HepG2 (cell line): ENCODE data around the gene G6PC3. TPM values are rescaled to one million over a fixed set of nuclear protein-coding genes. Genes with fewer than 3 reads are reported as not detected.

Experiments used
- BRD4 ChIP-seq: sonication (generic); formaldehyde crosslinking; IDR thresholded peaks from 2 replicates; pipeline ENCODE4 v1.4.0; 2020; ENCODE audit warnings: missing genetic modification reagents
- GABPA ChIP-seq, 2 experiments: IDR thresholded peaks; 2 replicates each; pipeline ENCODE4 v1.6.1; 2011 to 2016; ENCODE audit warnings: low read depth in 2 of 2, low read length in 1 of 2, missing biosample characterization in 1 of 2, missing genetic modification characterization in 1 of 2
- HNRNPUL1 ChIP-seq: fragments of 200-400 bp; formaldehyde crosslinking; IDR thresholded peaks from 2 replicates; pipeline ENCODE4 v1.6.1; 2017; ENCODE audit warnings: low read depth, mild to moderate bottlenecking, low read length, moderate library complexity
- NAIF1 ChIP-seq: sonication (generic); formaldehyde crosslinking; IDR thresholded peaks from 2 replicates; pipeline ENCODE4 v1.5.0; 2020; ENCODE audit warnings: mild to moderate bottlenecking, missing genetic modification reagents, borderline replicate concordance
- NFYB ChIP-seq: sonication (generic); formaldehyde crosslinking; IDR thresholded peaks from 2 replicates; pipeline ENCODE4 v1.4.0; 2020; ENCODE audit warnings: missing genetic modification reagents
- PBX3 ChIP-seq: sonication (generic); formaldehyde crosslinking; IDR thresholded peaks from 2 replicates; pipeline ENCODE4 v1.8.1; 2023; ENCODE audit warnings: missing genetic modification reagents, inconsistent platforms, borderline replicate concordance
- RXRA ChIP-seq: sonication (generic); formaldehyde crosslinking; IDR thresholded peaks from 2 replicates; pipeline ENCODE4 v1.5.1; 2020; ENCODE audit warnings: missing genetic modification reagents
- TCF12 ChIP-seq, 2 experiments: fragments of 450-650 bp in 1 of 2; sonication (generic) in 1 of 2; formaldehyde crosslinking in 1 of 2; IDR thresholded peaks; 2 replicates each; pipeline versions ENCODE4 v1.6.1 to v1.8.0; 2017 to 2022; ENCODE audit warnings: antibody characterized with exemption in 1 of 2, mild to moderate bottlenecking in 1 of 2, missing genetic modification reagents in 1 of 2, moderate library complexity in 1 of 2
- TFDP1 ChIP-seq: IDR thresholded peaks from 2 replicates; pipeline ENCODE4 v1.6.1; 2016; ENCODE audit warnings: missing compliant biosample characterization, missing genetic modification reagents, borderline replicate concordance
- THRA ChIP-seq: sonication (generic); formaldehyde crosslinking; IDR thresholded peaks from 2 replicates; pipeline ENCODE4 v1.4.0; 2020; ENCODE audit warnings: missing genetic modification reagents, borderline replicate concordance
- U2AF1 ChIP-seq: fragments of 200-400 bp; formaldehyde crosslinking; optimal IDR thresholded peaks from 2 replicates; pipeline ENCODE3; 2017; ENCODE audit warnings: mild to moderate bottlenecking, low read depth, low read length
- XRCC5 ChIP-seq: fragments of 200-400 bp; formaldehyde crosslinking; optimal IDR thresholded peaks from 2 replicates; pipeline ENCODE3; 2017; ENCODE audit warnings: mild to moderate bottlenecking, low read length
- YEATS4 ChIP-seq: sonication (generic); formaldehyde crosslinking; IDR thresholded peaks from 2 replicates; pipeline ENCODE4 v1.4.0; 2020; ENCODE audit warnings: missing genetic modification reagents, borderline replicate concordance
- ZNF124 ChIP-seq: sonication (generic); formaldehyde crosslinking; IDR thresholded peaks from 2 replicates; pipeline ENCODE4 v1.4.0; 2020; ENCODE audit warnings: missing genetic modification reagents
- ZNF414 ChIP-seq: sonication (generic); formaldehyde crosslinking; IDR thresholded peaks from 2 replicates; pipeline ENCODE4 v1.5.0; 2020; ENCODE audit warnings: missing genetic modification reagents
- ZNF597 ChIP-seq: sonication (generic); formaldehyde crosslinking; IDR thresholded peaks from 2 replicates; pipeline ENCODE4 v1.5.0; 2020; ENCODE audit warnings: missing genetic modification reagents
- ZNF660 ChIP-seq: sonication (generic); formaldehyde crosslinking; IDR thresholded peaks from 2 replicates; pipeline ENCODE4 v1.5.1; 2020; ENCODE audit warnings: mild to moderate bottlenecking, low read depth, missing genetic modification reagents, borderline replicate concordance
- ZNF768 ChIP-seq: sonication (generic); formaldehyde crosslinking; IDR thresholded peaks from 2 replicates; pipeline ENCODE4 v1.4.0; 2020; ENCODE audit warnings: missing genetic modification reagents
- ZNF782 ChIP-seq: sonication (generic); formaldehyde crosslinking; IDR thresholded peaks from 2 replicates; pipeline ENCODE4 v1.4.0; 2020; ENCODE audit warnings: missing genetic modification reagents, mild to moderate bottlenecking, borderline replicate concordance
- ZNF883 ChIP-seq: sonication (generic); formaldehyde crosslinking; IDR thresholded peaks from 2 replicates; pipeline ENCODE4 v1.5.1; 2020; ENCODE audit warnings: mild to moderate bottlenecking, missing genetic modification reagents; ENCODE audit errors: not compliant biosample characterization
- polyA plus RNA-seq, 8 experiments: library from polyadenylated mRNA; depleted of rRNA in 3 of 8; stranded (reverse) in 7 of 8; unstranded in 1 of 8; fragments of >200 nt; fragmentation: Illumina TruSeq in 4 of 8; extraction: Trizol in 4 of 8; gene quantifications; 2 replicates each; pipeline versions ENCODE4 v1.2.1 to v1.2.3, GENCODE V29; 2011 to 2016; ENCODE audit warnings: low read depth in 4 of 8, missing spikeins in 1 of 8, mixed read lengths in 1 of 8; ENCODE audit not compliant: insufficient read depth in 1 of 8
- total RNA-seq, 5 experiments: library from RNA; depleted of rRNA; stranded (reverse); fragments of >200 nt; fragmentation: Illumina TruSeq; extraction: Trizol; gene quantifications; 2 replicates each; pipeline ENCODE4 v1.2.3, GENCODE V29; 2016; ENCODE audit warnings: low read depth in 1 of 5

Gene G6PC3
- total and polyA plus RNA-seq, 2 of the 13 experiments (the other 11 are each of a cell fraction or from before 2014, with no cell fraction given), result 38.5 to 75.8 TPM

- no peak for TF ChIP-seq PBX3 (CRISPR knock-in tag)
- TF ChIP-seq NAIF1 (CRISPR knock-in tag), result peak; percentile 53; the same call in 1 of the 2 replicates
- peak; percentile 69; the same call in 1 of the 2 replicates for TF ChIP-seq RXRA (CRISPR knock-in tag)
- TF ChIP-seq GABPA (IDR thresholded peaks at IDR 0.05; ENCODE audit: low read depth, low read length), result peak; percentile 36
- TF ChIP-seq GABPA (CRISPR knock-in tag; IDR thresholded peaks at IDR 0.05; ENCODE audit: low read depth), result peak; percentile 72
- no peak for TF ChIP-seq ZNF768
- no peak for TF ChIP-seq ZNF124
- TF ChIP-seq ZNF597 (CRISPR knock-in tag), result no peak
- TF ChIP-seq THRA (CRISPR knock-in tag), result peak; percentile 43; the same call in 1 of the 2 replicates
- no peak for TF ChIP-seq ZNF782 (CRISPR knock-in tag)
- TF ChIP-seq XRCC5, result peak; percentile 95
- TF ChIP-seq YEATS4 (CRISPR knock-in tag), result no peak; the same call in 1 of the 2 replicates
- TF ChIP-seq ZNF883 (CRISPR knock-in tag), result peak; percentile 57
- no peak for TF ChIP-seq NFYB (CRISPR knock-in tag)
- TF ChIP-seq ZNF660 (CRISPR knock-in tag), result no peak
- TF ChIP-seq ZNF414 (CRISPR knock-in tag), result no peak
- TF ChIP-seq U2AF1, result no peak
- TF ChIP-seq TCF12 (IDR thresholded peaks at IDR 0.05), result no peak
- no peak for TF ChIP-seq TCF12 (CRISPR knock-in tag; IDR thresholded peaks at IDR 0.05)
- TF ChIP-seq TFDP1 (CRISPR knock-in tag), result peak; percentile 44; the same call in 1 of the 2 replicates
- no peak for TF ChIP-seq BRD4 (CRISPR knock-in tag)
- TF ChIP-seq HNRNPUL1, result no peak
These were observed 25.3 kb downstream of the G6PC3 start (continued) for GRCh38 chr17:44095647-44096496.
